ENCODE data around the gene COMP. TPM values are rescaled to one million over a fixed set of nuclear protein-coding genes. Genes with fewer than 3 reads are reported as not detected.

The COMP gene
- total RNA-seq, 1 experiment from 2014 or later, result 0.69 TPM

GRCh38 chr19:18742324-18742723, 48.8 kb downstream of the COMP start:
- in situ Hi-C loops (cut with HindIII; ENCODE audit: low pct_unique_long_range_greater_than_20kb, low sequenced_read_pairs) (no loop called here), intact Hi-C loops (cut with micrococcal nuclease; ENCODE audit: unreplicated experiment) (no loop called here)
- Histone ChIP-seq H3K9me3 (ENCODE audit: control insufficient read depth, insufficient read depth, low read depth, low read length) (no peaks in the 10 kb centered on the region), H3K27me3 (ENCODE audit: control insufficient read depth, insufficient read depth, low read length) (no peaks in the 10 kb centered on the region), H3K27ac (ENCODE audit: low read length) (no peak overlapping the region), H3K4me3 (ENCODE audit: low read depth in 2 of 2, low read length in 2 of 2) (no peak overlapping the region), H3K36me3 (ENCODE audit: control insufficient read depth, insufficient read depth, low read length) (no peaks in the 10 kb centered on the region), H3K4me1 (ENCODE audit: control insufficient read depth, insufficient read depth, low read length) (no peaks in the 10 kb centered on the region)
- BruUV-seq (replicated peaks), result no TSS peak
- ChIA-PET POLR2A (interaction anchor here (0.6 kb wide), 1 partner anchor 10 kb away, joined by 4 read pairs; no protein-coding TSS in a partner anchor), CTCF (interaction anchor here (0.6 kb wide), 1 partner anchor 123 kb away, joined by 6 read pairs; no protein-coding TSS in a partner anchor)
- no peak for TF ChIP-seq SIN3A (IDR thresholded peaks at IDR 0.05; ENCODE audit: borderline replicate concordance, insufficient read depth, low read depth, low read length)
- no peak for TF ChIP-seq TCF7L2 (IDR thresholded peaks at IDR 0.05; ENCODE audit: low read depth, low read length)
- no peak for TF ChIP-seq REST (IDR thresholded peaks at IDR 0.05; ENCODE audit: insufficient read depth in 1 of 2, low read depth in 2 of 2, low read length in 1 of 2)
- no peak for TF ChIP-seq POLR2AphosphoS5 (IDR thresholded peaks at IDR 0.05; ENCODE audit: low read depth, low read length)
- no peak for TF ChIP-seq CTCF (IDR thresholded peaks at IDR 0.05)
- ATAC-seq (no peak), DNase-seq (ENCODE audit: low read depth, low spot score) (no peak)

GRCh38 chr19:18741124-18742121, 49.7 kb downstream of the COMP start:
- in situ Hi-C loops (cut with HindIII; ENCODE audit: low pct_unique_long_range_greater_than_20kb, low sequenced_read_pairs), result no loop called here
- CTCF ChIA-PET, result interaction anchor here (0.6 kb wide), 1 partner anchor 122 kb away, joined by 6 read pairs; no protein-coding TSS in a partner anchor
- ATAC-seq (no peak), DNase-seq (ENCODE audit: low read depth, low spot score) (no peak)
- H3K4me1 ChIP-seq (ENCODE audit: control insufficient read depth, insufficient read depth, low read length), result no peaks in the 10 kb centered on the region
- H3K27ac ChIP-seq (ENCODE audit: low read length), result no peak overlapping the region
- H3K36me3 ChIP-seq (ENCODE audit: control insufficient read depth, insufficient read depth, low read length), result no peaks in the 10 kb centered on the region
- H3K9me3 ChIP-seq (ENCODE audit: control insufficient read depth, insufficient read depth, low read depth, low read length), result no peaks in the 10 kb centered on the region
- BruUV-seq (replicated peaks), result no TSS peak
- POLR2A ChIA-PET, result interaction anchor here (0.6 kb wide), 1 partner anchor 9 kb away, joined by 4 read pairs; no protein-coding TSS in a partner anchor
- TF ChIP-seq SIN3A (IDR thresholded peaks at IDR 0.05; ENCODE audit: borderline replicate concordance, insufficient read depth, low read depth, low read length) (no peak), TCF7L2 (IDR thresholded peaks at IDR 0.05; ENCODE audit: low read depth, low read length) (no peak), POLR2AphosphoS5 (IDR thresholded peaks at IDR 0.05; ENCODE audit: low read depth, low read length) (no peak), REST (IDR thresholded peaks at IDR 0.05; ENCODE audit: insufficient read depth in 1 of 2, low read depth in 2 of 2, low read length in 1 of 2) (no peak), CTCF (IDR thresholded peaks at IDR 0.05) (no peak)
- intact Hi-C loops (cut with micrococcal nuclease; ENCODE audit: unreplicated experiment), result no loop called here
- H3K27me3 ChIP-seq (ENCODE audit: control insufficient read depth, insufficient read depth, low read length), result no peaks in the 10 kb centered on the region
- H3K4me3 ChIP-seq (ENCODE audit: low read depth in 2 of 2, low read length in 2 of 2), result no peak overlapping the region
